GM12875 (cell line): Measurements from ENCODE around the gene GRM5.
"Not testable (repeated sequence)": the region's sequence is repeated elsewhere in the genome, so short reads cannot be mapped to it uniquely, and the experiment has no call there.

Source experiments
- H3K4me3 ChIP-seq: one replicate; pipeline ENCODE4 v1.5.1; 2011; ENCODE audit warnings: low read depth, low read length, control low read depth
- CTCF ChIP-seq: IDR thresholded peaks from 2 replicates; pipeline ENCODE4 v1.5.1; 2011; ENCODE audit warnings: low read depth, mild to moderate bottlenecking, control low read depth, inconsistent platforms, low read length, moderate library complexity, borderline replicate concordance; ENCODE audit not compliant: insufficient read depth

Gene GRM5

GRCh38 chr11:88536616-88537265 is 529.0 kb downstream of the GRM5 start:
- no peak overlapping the region for H3K4me3 ChIP-seq
- TF ChIP-seq CTCF, result no peak

- no peak overlapping the region for H3K4me3 ChIP-seq
- no peak for TF ChIP-seq CTCF
Measured at GRCh38 chr11:88535916-88536547, 529.8 kb downstream of the GRM5 start.

- H3K4me3 ChIP-seq, result no peak overlapping the region
- TF ChIP-seq CTCF, result no peak
Measured at GRCh38 chr11:88535266-88535665, 530.5 kb downstream of the GRM5 start.

- H3K4me3 ChIP-seq, result not testable (repeated sequence)
Measured at GRCh38 chr11:88534706-88535105, 531.1 kb downstream of the GRM5 start.

GRCh38 chr11:88534185-88534584 is 531.6 kb downstream of the GRM5 start:
- no peak overlapping the region for H3K4me3 ChIP-seq
- TF ChIP-seq CTCF, result no peak

- TF ChIP-seq CTCF, result no peak
- no peak overlapping the region for H3K4me3 ChIP-seq
Measured at GRCh38 chr11:88533001-88533400, 532.8 kb downstream of the GRM5 start.

- TF ChIP-seq CTCF, result no peak
- no peak overlapping the region for H3K4me3 ChIP-seq
Measured at GRCh38 chr11:88531831-88532230, 534.0 kb downstream of the GRM5 start.
